GM18519 (cell line): ENCODE data around the gene LY9.

Experiments
- ATAC-seq: cut with Tn5 transposase; IDR thresholded peaks from one replicate; pipeline ENCODE4 v1.9.1; 2021; ENCODE audit warnings: mild to moderate bottlenecking, moderate library complexity; ENCODE audit not compliant: unreplicated experiment, low FRiP score

Gene LY9

GRCh38 chr1:160795951-160796383, at the start of gene LY9:
Gene LY9, plus strand, starts transcription at chr1:160796174. Its CDS starts 14 bp downstream, at chr1:160796188.
- ATAC-seq, result peak; percentile 80

GRCh38 chr1:160746836-160747500, 49.0 kb upstream of the LY9 start:
- no peak for ATAC-seq

- no peak for ATAC-seq
Observed at GRCh38 chr1:160747717-160748116, 48.3 kb upstream of the LY9 start.

- ATAC-seq, result no peak
Observed at GRCh38 chr1:160748181-160748877, 47.6 kb upstream of the LY9 start.

GRCh38 chr1:160748878-160749269, 47.1 kb upstream of the LY9 start:
- no peak for ATAC-seq

GRCh38 chr1:160750608-160751007, 45.4 kb upstream of the LY9 start:
- no peak for ATAC-seq

- no peak for ATAC-seq
Observed at GRCh38 chr1:160752406-160752805, 43.6 kb upstream of the LY9 start.

GRCh38 chr1:160752924-160753323, 43.0 kb upstream of the LY9 start:
- no peak for ATAC-seq

GRCh38 chr1:160753594-160753993, 42.4 kb upstream of the LY9 start:
- ATAC-seq, result no peak

GRCh38 chr1:160755461-160755860, 40.5 kb upstream of the LY9 start:
- ATAC-seq, result no peak

- no peak for ATAC-seq
Observed at GRCh38 chr1:160755911-160756848, 39.8 kb upstream of the LY9 start.

- ATAC-seq, result no peak
Observed at GRCh38 chr1:160756849-160757201, 39.1 kb upstream of the LY9 start.

- no peak for ATAC-seq
Observed at GRCh38 chr1:160758521-160758920, 37.5 kb upstream of the LY9 start.

- no peak for ATAC-seq
Observed at GRCh38 chr1:160759740-160760139, 36.2 kb upstream of the LY9 start.

- ATAC-seq, result no peak
Observed at GRCh38 chr1:160761046-160761445, 34.9 kb upstream of the LY9 start.

- ATAC-seq, result no peak
Observed at GRCh38 chr1:160761886-160762285, 34.1 kb upstream of the LY9 start.

- ATAC-seq, result no peak
Observed at GRCh38 chr1:160763993-160764392, 32.0 kb upstream of the LY9 start.

GRCh38 chr1:160767395-160768294, 28.3 kb upstream of the LY9 start:
- ATAC-seq, result peak; percentile 59

- ATAC-seq, result peak; percentile 49
Observed at GRCh38 chr1:160768295-160768657, 27.7 kb upstream of the LY9 start.

GRCh38 chr1:160772331-160772730, 23.6 kb upstream of the LY9 start:
- ATAC-seq, result no peak
